RPMI8226 (cell line): ENCODE data around the gene ATP5F1B.

Experiments used
- DNase-seq: peaks from one replicate; pipeline ENCODE4 v3.0.0-alpha.2; 2015

Gene ATP5F1B

DNA sequence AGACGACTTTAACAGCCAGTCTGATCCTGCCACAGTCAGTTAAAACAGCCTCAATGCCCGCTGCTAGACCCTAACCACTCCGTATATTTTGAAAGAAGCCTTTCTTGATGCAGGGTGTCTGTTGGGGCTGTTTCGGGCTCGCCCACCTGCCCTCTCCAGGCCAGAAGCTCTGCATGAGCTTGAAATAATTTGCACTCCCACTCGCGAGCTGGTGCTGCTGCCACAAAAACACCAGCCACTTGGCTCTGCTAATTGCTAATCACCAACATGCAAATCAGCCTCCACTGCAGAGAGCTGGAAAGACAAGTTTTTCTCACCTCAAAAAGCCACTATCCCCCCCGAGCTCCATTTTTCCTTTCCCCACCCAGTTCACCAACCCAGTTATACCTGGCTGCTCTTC lies 31.2 kb downstream of the ATP5F1B start:
- DNase-seq: no peak

DNA sequence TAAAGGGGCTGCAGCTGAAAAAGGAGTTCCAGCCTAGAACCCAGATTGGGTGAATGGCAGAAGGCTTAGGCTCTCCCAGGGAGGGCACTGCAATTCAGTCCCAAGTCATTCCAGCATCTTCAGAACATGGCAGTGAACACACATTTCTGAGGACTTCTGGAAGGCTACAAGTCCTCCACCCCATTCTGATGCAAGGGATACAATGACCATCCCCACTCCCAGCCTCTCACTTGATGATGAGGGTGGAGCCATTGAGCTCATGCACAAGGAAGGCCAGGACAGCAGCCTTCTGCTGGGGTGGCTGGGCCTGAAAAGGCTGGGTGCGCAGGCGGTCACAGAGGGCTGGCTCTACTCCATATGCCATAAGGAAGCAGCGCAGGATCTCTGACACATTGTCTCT lies 41.4 kb downstream of the ATP5F1B start:
- no peak for DNase-seq

DNA sequence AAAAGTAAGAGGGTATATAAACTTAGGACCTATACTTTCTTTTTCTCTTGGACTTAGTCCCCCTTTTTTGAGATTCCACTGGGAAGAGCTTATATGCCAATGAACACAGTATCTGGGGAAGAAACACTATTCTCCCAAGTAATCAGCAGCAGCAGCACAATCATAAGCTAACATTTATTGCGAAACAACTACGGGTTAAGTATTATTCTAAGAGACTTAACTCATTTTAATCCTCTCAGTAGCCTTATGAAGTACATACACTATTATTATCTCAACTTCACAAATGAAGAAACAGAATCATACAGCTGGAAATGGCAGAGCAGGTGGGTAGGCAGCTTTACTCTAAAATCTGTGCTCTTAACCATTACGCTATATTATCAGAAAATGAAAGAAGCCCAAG lies 43.5 kb downstream of the ATP5F1B start:
- DNase-seq: no peak

DNA sequence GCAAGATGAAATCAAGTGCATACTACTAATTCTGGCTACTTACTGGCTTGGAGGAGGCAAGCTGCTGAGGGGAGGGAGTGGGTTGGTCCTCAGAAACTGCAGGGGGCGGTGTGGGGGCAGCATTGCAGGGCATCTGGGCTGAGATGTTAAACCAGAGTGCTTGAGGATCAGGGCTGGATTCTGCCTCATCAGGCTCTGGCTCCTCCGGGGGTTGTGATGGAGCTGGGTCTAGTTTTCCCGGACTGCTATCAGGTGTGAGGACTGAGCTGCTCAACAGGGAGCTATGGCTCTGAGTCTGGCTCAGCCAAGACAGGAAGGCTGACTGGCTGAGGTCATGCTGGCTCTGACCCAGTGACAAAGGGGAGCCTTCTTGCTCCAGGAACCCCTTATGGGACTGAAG lies 44.3 kb downstream of the ATP5F1B start:
- peak; percentile 29 for DNase-seq

DNA sequence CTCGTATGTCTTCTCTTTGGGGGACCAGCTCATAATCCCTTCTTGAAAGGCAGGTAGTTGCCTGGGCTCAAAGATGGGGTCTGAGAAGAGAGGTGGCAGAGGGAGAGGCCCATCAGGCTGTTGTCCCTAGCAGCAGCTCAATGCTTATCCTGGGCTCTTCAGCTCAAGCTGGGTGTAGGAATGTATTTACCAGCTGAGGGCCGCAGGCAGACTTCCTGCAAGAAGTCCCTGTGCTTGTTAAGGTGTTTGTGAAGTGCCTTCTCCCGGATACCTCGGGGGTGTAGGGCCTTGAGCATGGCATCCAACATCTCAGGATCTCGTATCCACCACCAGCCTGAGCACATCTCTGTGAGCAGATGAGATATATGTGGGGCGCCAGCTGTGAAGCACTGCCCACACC lies 45.0 kb downstream of the ATP5F1B start:
- DNase-seq: no peak

DNA sequence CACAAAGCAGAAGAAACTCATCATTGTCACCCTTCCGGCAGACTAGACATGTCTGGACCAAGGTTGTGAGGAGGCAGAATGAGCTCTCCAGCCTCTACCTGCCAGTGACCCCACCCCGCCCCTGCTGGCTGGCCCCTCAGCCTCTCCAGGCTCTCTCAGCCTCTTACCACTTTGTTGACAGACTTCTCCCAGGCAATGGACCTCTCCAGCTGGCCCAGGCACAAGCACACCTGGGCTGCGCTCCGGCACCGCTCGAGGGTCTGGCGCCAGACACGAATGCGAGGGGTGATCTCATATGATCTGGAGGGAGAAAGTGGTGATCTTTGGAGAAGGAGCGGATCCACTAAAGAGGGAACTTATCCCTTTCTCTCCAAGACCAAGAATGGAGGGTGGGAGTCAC lies 46.0 kb downstream of the ATP5F1B start:
- DNase-seq: no peak

DNA sequence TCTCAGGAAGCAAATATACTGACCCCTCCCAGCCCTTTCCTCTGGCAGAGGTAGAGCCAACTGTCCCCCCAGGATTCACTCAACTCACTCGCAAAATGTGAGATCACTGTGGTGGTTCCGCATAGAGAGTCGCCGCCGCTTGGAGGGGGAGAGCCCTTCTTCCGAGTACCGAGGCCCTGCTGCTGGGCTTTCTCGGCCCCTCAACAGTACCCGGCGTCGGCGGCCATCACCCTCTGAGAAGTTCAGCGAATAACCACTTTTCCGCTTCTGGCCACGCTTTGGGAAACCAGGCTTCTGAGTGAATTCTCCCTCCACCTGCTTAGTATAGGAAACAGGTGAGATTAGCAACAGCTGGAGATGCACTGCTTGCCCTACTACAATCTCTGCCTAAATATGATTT lies 46.7 kb downstream of the ATP5F1B start:
- no peak for DNase-seq

DNA sequence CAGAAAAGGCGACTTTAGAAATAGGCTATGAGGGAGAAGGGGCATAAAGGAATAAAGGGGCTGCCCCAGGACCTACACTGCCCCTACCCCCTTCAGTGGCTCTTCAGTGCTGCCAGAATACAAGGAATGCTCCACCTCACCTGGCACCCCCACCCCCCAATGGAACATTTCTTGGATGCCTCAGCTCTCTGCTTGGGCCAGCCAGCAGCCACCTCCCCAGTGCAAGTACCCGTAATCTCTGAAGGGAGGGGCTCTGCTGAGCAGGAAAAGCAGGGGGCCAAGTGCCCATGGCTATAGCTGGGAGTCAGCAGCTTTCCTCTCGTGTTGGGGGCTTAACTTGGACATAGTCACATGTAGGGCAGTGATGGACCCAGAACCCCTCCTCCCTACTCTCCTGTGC lies 49.0 kb downstream of the ATP5F1B start:
- DNase-seq: no peak

DNA sequence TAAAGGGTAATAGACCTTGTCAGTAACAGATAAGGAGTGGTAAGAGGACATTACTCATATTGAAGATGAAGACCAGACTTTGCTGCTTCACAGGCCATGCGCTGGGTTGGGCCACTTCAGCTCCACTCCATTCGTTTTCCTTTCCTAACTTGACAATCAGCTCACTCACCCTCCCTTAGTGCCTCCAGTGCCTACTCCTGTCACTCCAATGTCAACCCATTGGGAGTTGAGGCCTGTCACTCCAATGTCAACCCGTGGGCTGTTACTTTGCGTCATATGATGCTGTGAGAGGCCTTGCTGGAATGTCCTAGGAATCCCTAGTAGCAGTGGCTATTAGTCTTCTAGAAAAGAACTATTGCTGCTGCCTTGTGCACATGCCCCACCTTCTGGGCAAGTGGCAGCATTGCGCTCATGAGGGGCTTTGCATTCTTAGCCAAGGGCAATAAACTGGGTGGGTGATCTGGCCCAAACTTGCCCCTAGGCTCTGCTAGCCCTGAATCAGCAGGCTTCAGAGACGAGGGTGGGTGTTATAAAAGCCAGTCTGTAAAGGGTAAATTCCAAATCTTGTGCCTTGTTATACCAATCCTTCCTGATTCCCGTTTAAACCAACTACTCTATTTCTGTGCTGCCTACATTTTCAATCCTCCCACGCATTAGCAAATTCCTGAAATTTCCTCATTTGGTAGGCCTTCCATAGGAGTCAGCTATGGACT lies 51.7 kb downstream of the ATP5F1B start:
- peak; percentile 61 for DNase-seq

DNA sequence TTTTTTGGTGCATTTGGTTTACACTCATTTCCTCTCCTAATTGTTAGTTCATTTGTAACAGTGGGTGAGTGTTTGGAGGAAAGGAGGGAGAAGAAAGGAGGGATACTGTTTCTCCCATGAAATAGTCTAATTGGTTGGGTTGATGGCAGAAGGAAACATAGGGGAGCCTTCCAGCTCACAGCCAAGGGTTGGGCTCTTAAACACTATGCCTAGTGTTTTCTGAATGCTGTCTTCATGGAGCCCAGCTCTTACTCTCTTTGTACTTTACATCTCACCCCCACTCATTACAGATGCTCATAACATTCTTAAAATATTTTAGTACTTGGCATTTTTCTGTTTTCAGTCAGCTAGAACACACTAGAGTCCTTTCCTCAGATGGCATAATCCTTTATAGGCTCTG lies 53.8 kb downstream of the ATP5F1B start:
- DNase-seq: no peak

DNA sequence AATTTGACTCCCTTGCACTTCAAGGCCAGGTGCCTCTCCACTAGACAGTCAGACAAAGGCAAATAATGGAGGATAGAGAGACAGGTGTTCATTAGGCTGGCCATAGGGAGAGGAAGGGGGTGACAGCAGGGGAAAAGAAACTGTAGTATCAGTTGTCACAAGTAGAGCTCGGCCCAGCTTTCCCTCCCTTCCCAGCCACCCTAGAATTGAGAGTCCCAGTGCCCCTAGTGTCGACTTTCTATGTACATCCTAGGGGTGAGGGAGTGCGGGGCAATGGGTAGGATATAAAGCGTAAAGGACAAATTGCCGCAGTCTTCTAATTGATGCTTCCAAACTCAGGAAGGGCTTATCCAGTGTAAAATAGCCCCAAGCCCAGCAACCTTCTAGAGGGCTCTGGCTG lies 54.7 kb downstream of the ATP5F1B start:
- DNase-seq: no peak

DNA sequence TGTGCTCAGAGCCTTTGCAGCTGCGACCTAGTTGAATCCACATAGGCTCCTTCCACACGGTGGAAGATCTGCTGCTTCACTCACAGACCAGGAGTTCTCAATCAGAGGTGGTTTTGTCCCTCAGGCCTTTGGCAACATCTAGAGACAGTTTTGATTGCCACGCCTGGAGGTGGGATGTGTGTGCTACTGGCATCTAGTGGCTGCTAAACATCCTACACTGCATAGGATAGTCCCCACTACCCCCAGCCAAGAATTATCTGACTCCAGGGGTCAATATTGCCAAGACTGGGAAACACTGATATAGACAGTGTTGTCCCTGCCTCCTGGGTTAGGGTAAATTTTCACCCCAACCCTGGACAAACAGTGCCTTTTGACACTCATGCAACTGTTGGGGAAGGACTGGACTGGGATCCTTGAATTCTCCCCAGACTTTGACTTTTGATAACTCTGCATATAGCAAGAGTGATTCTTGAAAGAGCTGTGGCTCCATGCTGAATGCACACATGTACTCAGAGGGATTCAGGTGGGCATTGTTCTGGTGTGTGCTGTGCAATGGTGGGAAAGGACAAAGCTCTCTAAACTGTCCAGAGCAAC lies 55.5 kb downstream of the ATP5F1B start:
- peak; percentile 62 for DNase-seq

DNA sequence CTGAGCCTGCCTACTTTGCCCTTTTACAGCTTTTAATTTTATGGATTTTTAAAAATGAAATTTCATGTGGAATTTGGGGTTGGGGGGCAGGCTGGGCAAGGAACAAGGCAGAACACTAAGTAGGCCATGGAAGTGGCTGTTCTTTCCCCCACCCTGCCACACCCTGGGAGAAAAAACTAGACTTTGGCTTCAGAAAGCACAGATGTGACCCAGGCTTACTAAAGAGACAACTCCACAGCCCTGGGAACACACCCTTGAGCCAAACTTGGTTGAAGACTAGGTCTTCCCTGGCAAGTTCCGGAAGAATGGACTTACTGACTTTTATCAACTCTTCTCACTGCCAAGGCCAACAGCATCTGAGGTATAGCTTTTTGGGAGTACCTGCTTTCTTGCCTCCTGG lies 56.0 kb downstream of the ATP5F1B start:
- DNase-seq: no peak
